ENCODE data around the gene C1QTNF6.

The C1QTNF6 gene

GRCh38 chr22:37231406-37232139 lies 43.5 kb upstream of the C1QTNF6 start:
- no peak for DNase-seq (ENCODE audit: low read depth)
- no peak for TF ChIP-seq CTCF (conservative IDR thresholded peaks at IDR 0.05; ENCODE audit: low read depth, low read length)
- H3K4me3 ChIP-seq (ENCODE audit: low read depth, low read length), result no peak overlapping the region

DNA sequence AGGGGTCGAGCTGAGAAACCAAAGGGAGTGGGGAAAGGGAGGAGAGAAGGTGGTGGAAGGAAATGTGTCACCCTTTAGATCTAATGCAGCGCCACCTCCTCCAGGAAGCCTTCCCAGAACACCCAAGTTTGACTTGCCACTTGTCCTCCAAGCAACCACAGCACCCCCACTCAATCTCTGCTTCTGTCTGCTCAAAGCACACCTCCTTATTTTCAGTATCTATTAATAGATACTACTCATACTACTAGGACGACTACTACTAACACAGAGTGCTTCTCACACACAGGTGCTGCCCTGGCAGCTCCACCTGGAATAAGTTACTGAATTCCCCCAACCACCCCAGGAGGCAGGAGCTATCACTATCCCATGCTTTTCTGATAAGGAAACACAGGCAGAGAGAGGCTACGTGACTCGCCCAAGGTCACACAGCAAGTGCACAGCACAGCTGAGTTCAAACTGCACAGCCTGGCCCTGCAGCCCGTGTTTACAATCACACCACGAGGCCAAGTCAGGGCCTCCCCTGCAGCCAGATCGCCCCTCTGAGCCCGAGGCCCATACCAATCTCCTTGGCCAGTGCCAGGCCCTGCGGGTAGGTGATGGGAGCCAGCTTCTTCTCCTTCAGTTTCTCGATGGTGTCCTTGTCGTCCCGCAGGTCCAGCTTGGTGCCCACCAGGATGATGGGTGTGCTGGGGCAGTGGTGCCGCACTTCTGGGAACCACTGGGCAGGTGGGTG lies 42.8 kb upstream of the C1QTNF6 start:
- peak; percentile 48 for DNase-seq (ENCODE audit: low read depth)
- no peak overlapping the region for H3K4me3 ChIP-seq (ENCODE audit: low read depth, low read length)
- no peak for TF ChIP-seq CTCF (conservative IDR thresholded peaks at IDR 0.05; ENCODE audit: low read depth, low read length)

GRCh38 chr22:37229805-37230672 lies 42.0 kb upstream of the C1QTNF6 start:
- H3K4me3 ChIP-seq (ENCODE audit: low read depth, low read length), result no peak overlapping the region

GRCh38 chr22:37229012-37229804 lies 41.2 kb upstream of the C1QTNF6 start:
- peak; percentile 86 for DNase-seq (ENCODE audit: low read depth)
- TF ChIP-seq CTCF (conservative IDR thresholded peaks at IDR 0.05; ENCODE audit: low read depth, low read length), result no peak
- H3K4me3 ChIP-seq (ENCODE audit: low read depth, low read length), result no peak overlapping the region

More at GRCh38 chr22:37229805-37230672, 42.0 kb upstream of the C1QTNF6 start:
- TF ChIP-seq CTCF (conservative IDR thresholded peaks at IDR 0.05; ENCODE audit: low read depth, low read length), result no peak
- no peak for DNase-seq (ENCODE audit: low read depth)

GRCh38 chr22:37228106-37229011 lies 40.3 kb upstream of the C1QTNF6 start:
- no peak for TF ChIP-seq CTCF (conservative IDR thresholded peaks at IDR 0.05; ENCODE audit: low read depth, low read length)
- H3K4me3 ChIP-seq (ENCODE audit: low read depth, low read length), result no peak overlapping the region
- peak; percentile 86 for DNase-seq (ENCODE audit: low read depth)

Data from choroid plexus epithelial cell (primary cell).